Measurements from ENCODE around the gene RECK. TPM values are rescaled to one million over a fixed set of nuclear protein-coding genes. Genes with fewer than 3 reads are reported as not detected.
"Not testable (repeated sequence)": the region's sequence is repeated elsewhere in the genome, so short reads cannot be mapped to it uniquely, and the experiment has no call there.

Gene RECK
- total and polyA plus RNA-seq, 3 experiments from 2014 or later, result 3.7 to 15.0 (median 4.3) TPM

GRCh38 chr9:36131666-36132065 lies 95.0 kb downstream of the RECK start:
- H3K36me3 Mint-ChIP-seq; H3K36me3 ChIP-seq (ENCODE audit: insufficient read depth, low read length); H3K9me3 Mint-ChIP-seq; CTCF ChIA-PET; H3K27me3 Mint-ChIP-seq; H3K27me3 ChIP-seq (ENCODE audit: insufficient read depth, low read length, poor library complexity, severe bottlenecking); H3K4me3 Mint-ChIP-seq; DNase-seq; H3K27ac ChIP-seq (ENCODE audit: low read depth, low read length); POLR2A ChIA-PET; H3K9me3 ChIP-seq (ENCODE audit: low read length); H3K4me3 ChIP-seq (ENCODE audit: low read length): not testable (repeated sequence)
- Mint-ChIP-seq H3K27ac (peak overlapping the region in 1 of 8 donors; percentile 54), H3K4me1 (peaks cover 18 to 32% (median 29%) of the 10 kb centered on the region in 3 donors)
- peaks cover 23% of the 10 kb centered on the region for H3K4me1 ChIP-seq (ENCODE audit: insufficient read depth, low read length)

DNA sequence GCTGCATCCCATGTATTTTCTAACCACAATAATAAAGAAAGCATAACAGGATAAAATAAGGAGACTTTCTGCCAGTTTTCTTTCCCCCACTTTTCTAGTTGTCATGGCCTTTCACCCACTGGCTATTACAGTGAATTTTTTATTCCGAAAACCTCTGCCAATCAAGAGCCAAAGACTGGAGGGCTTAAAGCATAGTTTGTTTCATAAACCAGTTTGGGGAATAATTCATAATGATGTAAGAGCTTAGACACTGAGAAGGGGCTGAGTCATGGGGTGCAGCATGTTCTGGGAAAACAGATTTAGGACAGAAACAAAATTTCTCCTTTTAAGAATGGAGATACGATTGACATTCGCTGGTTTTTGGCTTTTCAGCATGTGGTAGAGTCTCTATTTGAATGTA lies 95.4 kb downstream of the RECK start:
- Histone ChIP-seq H3K9me3 (ENCODE audit: low read length) (no peaks in the 10 kb centered on the region), H3K36me3 (ENCODE audit: insufficient read depth, low read length) (no peaks in the 10 kb centered on the region), H3K27ac (ENCODE audit: low read depth, low read length) (no peak overlapping the region), H3K27me3 (ENCODE audit: insufficient read depth, low read length, poor library complexity, severe bottlenecking) (no peaks in the 10 kb centered on the region), H3K4me3 (ENCODE audit: low read length) (no peak overlapping the region), H3K4me1 (ENCODE audit: insufficient read depth, low read length) (peaks cover 22% of the 10 kb centered on the region)
- H3K4me1 Mint-ChIP-seq, result peaks cover 20 to 29% (median 26%) of the 10 kb centered on the region in 3 donors
- DNase-seq, result no peak
- ChIA-PET CTCF (no interaction called here), POLR2A (no interaction called here)
- H3K27ac Mint-ChIP-seq, result peak overlapping the region in 1 of 8 donors; percentile 54
- peaks cover 0 to under 1% (median 0%) of the 10 kb centered on the region in 5 donors for H3K9me3 Mint-ChIP-seq
- no peak overlapping the region for H3K4me3 Mint-ChIP-seq
- H3K36me3 Mint-ChIP-seq, result peaks cover 0 to 2% (median 0%) of the 10 kb centered on the region in 3 donors
- no peaks in the 10 kb centered on the region for H3K27me3 Mint-ChIP-seq

GRCh38 chr9:36134761-36135505 lies 98.2 kb downstream of the RECK start:
- CTCF ChIA-PET, result interaction anchor here (6.2 kb wide), 1 partner anchor 32 kb away, joined by 65 read pairs; the partner anchor contains the start of gene CCIN
- Histone ChIP-seq H3K27me3 (ENCODE audit: insufficient read depth, low read length, poor library complexity, severe bottlenecking) (no peaks in the 10 kb centered on the region), H3K4me1 (ENCODE audit: insufficient read depth, low read length) (peaks cover 37% of the 10 kb centered on the region), H3K27ac (ENCODE audit: low read depth, low read length) (no peak overlapping the region), H3K4me3 (ENCODE audit: low read length) (no peak overlapping the region), H3K36me3 (ENCODE audit: insufficient read depth, low read length) (no peaks in the 10 kb centered on the region), H3K9me3 (ENCODE audit: low read length) (no peaks in the 10 kb centered on the region)
- no peak for DNase-seq
- no peaks in the 10 kb centered on the region for H3K27me3 Mint-ChIP-seq
- H3K4me1 Mint-ChIP-seq, result peaks cover 33 to 39% (median 37%) of the 10 kb centered on the region in 3 donors
- POLR2A ChIA-PET, result no interaction called here
- H3K27ac Mint-ChIP-seq, result peak overlapping the region in 5 of 8 donors; percentile 17 to 88 (median 69)
- H3K9me3 Mint-ChIP-seq, result peaks cover 0 to 1% (median 0%) of the 10 kb centered on the region in 5 donors
- peaks cover 0 to 7% (median 0%) of the 10 kb centered on the region in 3 donors for H3K36me3 Mint-ChIP-seq
- H3K4me3 Mint-ChIP-seq, result peak overlapping the region; percentile 12 to 93 (median 79)

DNA sequence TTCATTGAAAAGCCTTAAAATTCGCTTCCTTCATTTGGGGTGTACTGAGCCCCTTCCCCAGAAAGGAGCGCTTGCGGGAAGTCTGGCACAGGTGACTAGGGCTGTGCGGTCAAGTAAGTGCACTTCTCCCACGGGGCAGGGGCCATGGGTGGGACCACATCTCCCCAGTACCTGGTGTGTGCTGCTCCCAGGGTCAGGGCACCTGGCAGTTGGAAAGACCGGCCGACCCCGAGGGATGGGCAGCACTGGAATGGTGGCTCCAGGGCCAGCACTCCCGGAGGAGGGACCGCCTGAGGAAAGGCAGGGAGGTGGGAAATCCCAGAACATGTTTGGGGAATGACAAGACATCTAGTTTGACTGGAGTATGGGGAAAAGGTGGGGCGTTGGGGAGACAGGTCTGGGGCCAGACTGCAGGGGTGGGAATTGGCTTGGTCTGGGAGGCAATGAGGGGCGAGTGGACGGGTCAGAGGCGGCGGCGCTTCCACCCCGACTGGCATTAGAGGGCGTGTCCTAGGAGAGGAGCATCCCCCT lies 99.1 kb downstream of the RECK start:
- peak overlapping the region; percentile 86 for H3K4me3 ChIP-seq (ENCODE audit: low read length)
- DNase-seq, result no peak
- ChIA-PET CTCF (interaction anchor here (0.9 to 6.2 kb wide), 7 partner anchors 9 to 43 kb away, joined by 3 to 65 read pairs (median 8); partner anchors contain the start of gene CCIN), POLR2A (interaction anchor here (0.9 to 2.4 kb wide), 4 partner anchors 11 to 55 kb away, joined by 3 to 12 read pairs (median 9); partner anchors contain the start of gene CLTA)
- no peaks in the 10 kb centered on the region for H3K36me3 ChIP-seq (ENCODE audit: insufficient read depth, low read length)
- H3K27ac Mint-ChIP-seq, result peak overlapping the region; percentile 61 to 94 (median 84)
- peak overlapping the region; percentile 69 for H3K27ac ChIP-seq (ENCODE audit: low read depth, low read length)
- peaks cover 0 to 1% (median 0%) of the 10 kb centered on the region in 5 donors for H3K9me3 Mint-ChIP-seq
- no peaks in the 10 kb centered on the region for H3K27me3 Mint-ChIP-seq
- no peaks in the 10 kb centered on the region for H3K27me3 ChIP-seq (ENCODE audit: insufficient read depth, low read length, poor library complexity, severe bottlenecking)
- H3K4me3 Mint-ChIP-seq, result peak overlapping the region; percentile 75 to 93 (median 79)
- peaks cover 42 to 48% (median 46%) of the 10 kb centered on the region in 3 donors for H3K4me1 Mint-ChIP-seq
- no peaks in the 10 kb centered on the region for H3K9me3 ChIP-seq (ENCODE audit: low read length)
- H3K36me3 Mint-ChIP-seq, result peaks cover 0 to 7% (median 0%) of the 10 kb centered on the region in 3 donors
- H3K4me1 ChIP-seq (ENCODE audit: insufficient read depth, low read length), result peaks cover 46% of the 10 kb centered on the region

- H3K4me1 ChIP-seq (ENCODE audit: insufficient read depth, low read length), result peaks cover 52% of the 10 kb centered on the region
- H3K36me3 Mint-ChIP-seq, result peaks cover 0 to 7% (median 0%) of the 10 kb centered on the region in 3 donors
- ChIA-PET POLR2A (interaction anchor here (0.9 to 2.4 kb wide), 5 partner anchors 11 to 54 kb away, joined by 3 to 12 read pairs (median 6); partner anchors contain the start of gene CLTA), CTCF (interaction anchor here (0.8 to 6.2 kb wide), 8 partner anchors 8 to 54 kb away, joined by 3 to 65 read pairs (median 8); partner anchors contain the start of gene CCIN)
- H3K4me3 Mint-ChIP-seq, result peak within 1 kb of the TSS; percentile 87 to 99 (median 96)
- H3K9me3 Mint-ChIP-seq, result peaks cover 0 to 1% (median 0%) of the 10 kb centered on the region in 5 donors
- no peaks in the 10 kb centered on the region for H3K27me3 ChIP-seq (ENCODE audit: insufficient read depth, low read length, poor library complexity, severe bottlenecking)
- no peaks in the 10 kb centered on the region for H3K27me3 Mint-ChIP-seq
- DNase-seq, result peak; percentile 72 to 85 (median 76)
- peak within 1 kb of the TSS; percentile 69 for H3K27ac ChIP-seq (ENCODE audit: low read depth, low read length)
- peak within 1 kb of the TSS; percentile 86 for H3K4me3 ChIP-seq (ENCODE audit: low read length)
- H3K36me3 ChIP-seq (ENCODE audit: insufficient read depth, low read length), result no peaks in the 10 kb centered on the region
- peak within 1 kb of the TSS; percentile 85 to 99 (median 98) for H3K27ac Mint-ChIP-seq
- no peaks in the 10 kb centered on the region for H3K9me3 ChIP-seq (ENCODE audit: low read length)
- H3K4me1 Mint-ChIP-seq, result peaks cover 48 to 54% (median 52%) of the 10 kb centered on the region in 3 donors
Observed at GRCh38 chr9:36136272-36136893, 99.7 kb downstream of the RECK start, which contains the start of gene GLIPR2. Gene GLIPR2, plus strand, starts transcription at chr9:36136733. Its CDS starts 46 bp downstream, at chr9:36136779.

DNA sequence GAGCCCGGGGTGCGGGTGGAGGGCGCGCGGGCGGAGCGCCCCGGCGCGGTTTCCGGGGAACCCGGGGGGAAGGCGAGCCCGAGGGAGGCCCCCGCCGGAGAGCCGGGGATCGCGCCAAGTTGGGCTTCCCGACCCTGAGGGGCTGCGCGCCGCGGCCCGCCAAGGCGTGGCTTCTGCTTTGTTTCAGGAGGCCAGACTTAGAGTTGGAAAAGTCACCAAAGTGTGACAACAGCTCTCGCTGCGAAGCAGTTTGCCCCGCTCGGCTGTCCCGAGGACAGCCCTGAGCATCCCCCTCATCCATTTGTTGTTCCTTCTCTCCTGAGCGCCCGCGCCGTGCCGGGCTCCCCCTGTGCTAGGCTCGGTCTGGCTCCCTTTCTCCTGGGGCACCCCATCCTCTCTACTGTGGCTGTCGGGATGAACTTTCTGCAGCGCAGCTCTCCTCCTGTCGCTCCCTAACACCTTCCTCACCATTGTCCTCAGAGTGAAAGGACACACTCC lies 100.2 kb downstream of the RECK start:
- DNase-seq, result no peak
- Histone ChIP-seq H3K27ac (ENCODE audit: low read depth, low read length) (peak overlapping the region; percentile 69), H3K9me3 (ENCODE audit: low read length) (no peaks in the 10 kb centered on the region), H3K4me3 (ENCODE audit: low read length) (peak overlapping the region; percentile 86), H3K36me3 (ENCODE audit: insufficient read depth, low read length) (no peaks in the 10 kb centered on the region), H3K27me3 (ENCODE audit: insufficient read depth, low read length, poor library complexity, severe bottlenecking) (no peaks in the 10 kb centered on the region), H3K4me1 (ENCODE audit: insufficient read depth, low read length) (peaks cover 57% of the 10 kb centered on the region)
- ChIA-PET POLR2A (interaction anchor here (0.7 to 2.4 kb wide), 6 partner anchors 10 to 54 kb away, joined by 3 to 12 read pairs (median 6); partner anchors contain the start of gene CLTA), CTCF (interaction anchor here (0.7 to 6.2 kb wide), 10 partner anchors 8 to 192 kb away, joined by 3 to 65 read pairs (median 6); partner anchors contain the start of gene CCIN)
- Mint-ChIP-seq H3K27me3 (no peaks in the 10 kb centered on the region), H3K4me3 (peak overlapping the region; percentile 87 to 99 (median 96)), H3K4me1 (peaks cover 52 to 59% (median 57%) of the 10 kb centered on the region in 3 donors), H3K27ac (peak overlapping the region; percentile 85 to 99 (median 98)), H3K9me3 (peaks cover 0 to 1% (median 0%) of the 10 kb centered on the region in 5 donors), H3K36me3 (peaks cover 0 to 7% (median 0%) of the 10 kb centered on the region in 3 donors)

DNA sequence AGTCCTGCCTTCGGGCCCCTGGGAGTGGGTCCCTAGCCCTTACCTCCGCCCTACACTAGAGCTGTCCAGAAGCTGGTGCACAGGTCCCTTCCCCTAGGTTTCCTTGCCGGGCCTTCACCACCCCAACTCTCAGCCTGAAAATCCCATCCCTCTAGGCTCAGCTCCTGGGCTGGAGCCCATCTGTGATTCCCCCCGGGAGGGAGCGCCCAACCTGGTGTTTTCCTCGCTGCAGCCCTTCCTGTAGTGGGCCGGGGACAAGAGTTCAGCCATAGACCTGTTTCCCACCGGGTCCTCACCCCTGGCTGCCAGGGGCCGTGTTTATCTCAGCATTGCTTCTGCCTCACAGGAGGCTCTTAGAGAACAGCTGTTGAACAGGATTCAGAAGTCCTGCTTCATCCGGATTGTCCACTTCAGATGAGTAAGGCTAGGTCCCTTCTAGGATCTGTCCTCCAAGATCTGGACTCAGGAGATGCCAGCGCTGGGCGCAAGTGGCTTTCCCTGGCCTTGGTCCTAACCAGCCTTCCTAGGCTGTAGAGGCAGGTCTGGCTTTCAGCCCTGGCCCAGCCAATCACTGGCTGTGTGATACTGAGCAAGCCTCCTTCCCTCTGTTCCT lies 100.8 kb downstream of the RECK start:
- CTCF ChIA-PET, result interaction anchor here (0.7 to 6.2 kb wide), 8 partner anchors 12 to 191 kb away, joined by 3 to 65 read pairs (median 8); partner anchors contain the start of gene CCIN
- H3K27me3 Mint-ChIP-seq, result no peaks in the 10 kb centered on the region
- no peak for DNase-seq
- Histone ChIP-seq H3K27me3 (ENCODE audit: insufficient read depth, low read length, poor library complexity, severe bottlenecking) (no peaks in the 10 kb centered on the region), H3K4me1 (ENCODE audit: insufficient read depth, low read length) (peaks cover 63% of the 10 kb centered on the region), H3K36me3 (ENCODE audit: insufficient read depth, low read length) (no peaks in the 10 kb centered on the region), H3K9me3 (ENCODE audit: low read length) (no peaks in the 10 kb centered on the region), H3K27ac (ENCODE audit: low read depth, low read length) (peak overlapping the region; percentile 69), H3K4me3 (ENCODE audit: low read length) (peak overlapping the region; percentile 86)
- H3K27ac Mint-ChIP-seq, result peak overlapping the region; percentile 85 to 99 (median 98)
- H3K36me3 Mint-ChIP-seq, result peaks cover 0 to 8% (median 0%) of the 10 kb centered on the region in 3 donors
- POLR2A ChIA-PET, result interaction anchor here (0.7 to 2.4 kb wide), 4 partner anchors 11 to 53 kb away, joined by 3 to 12 read pairs (median 6); partner anchors contain the start of gene CLTA
- H3K9me3 Mint-ChIP-seq, result peaks cover 0 to 1% (median 0%) of the 10 kb centered on the region in 5 donors
- H3K4me1 Mint-ChIP-seq, result peaks cover 57 to 64% (median 63%) of the 10 kb centered on the region in 3 donors
- peak overlapping the region; percentile 87 to 99 (median 96) for H3K4me3 Mint-ChIP-seq

Measured in CD8-positive, alpha-beta memory T cell (primary cell).